Measurements from ENCODE around the gene CHD2.
"Not testable (repeated sequence)": the region's sequence is repeated elsewhere in the genome, so short reads cannot be mapped to it uniquely, and the experiment has no call there.

Gene CHD2

DNA sequence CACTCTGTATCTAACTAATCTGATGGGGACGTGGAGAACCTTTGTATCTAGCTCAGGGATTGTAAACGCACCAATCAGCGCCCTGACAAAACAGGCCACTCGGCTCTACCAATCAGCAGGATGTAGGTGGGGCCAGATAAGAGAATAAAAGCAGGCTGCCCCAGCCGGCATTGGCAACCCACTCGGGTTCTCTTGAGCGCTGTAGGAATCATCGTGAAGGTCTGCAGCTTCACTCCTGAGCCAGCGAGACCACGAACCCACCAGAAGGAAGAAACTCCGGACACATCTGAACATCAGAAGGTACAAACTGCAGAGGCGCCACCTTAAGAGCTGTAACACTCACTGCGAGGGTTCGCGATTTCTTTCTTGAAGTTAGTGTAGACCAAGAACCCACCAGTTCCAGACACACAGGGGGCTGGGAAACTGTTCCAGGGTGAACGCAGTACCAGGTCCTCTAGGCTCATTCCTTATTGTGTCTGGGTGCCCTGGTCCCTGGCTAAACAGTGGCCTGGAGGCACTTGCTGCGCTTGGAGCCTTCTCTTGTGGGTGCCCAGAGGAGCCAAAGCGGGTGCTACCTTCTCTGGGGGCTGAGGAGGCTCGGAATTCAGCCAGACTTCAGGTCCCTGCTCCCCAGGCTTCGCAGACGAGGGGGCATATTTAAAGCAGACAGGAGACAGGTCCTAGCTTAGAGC, 132.5 kb downstream of the CHD2 start:
- DNase-seq (ENCODE audit: low read depth in 2 of 2, low spot score in 1 of 2): not testable (repeated sequence)

DNA sequence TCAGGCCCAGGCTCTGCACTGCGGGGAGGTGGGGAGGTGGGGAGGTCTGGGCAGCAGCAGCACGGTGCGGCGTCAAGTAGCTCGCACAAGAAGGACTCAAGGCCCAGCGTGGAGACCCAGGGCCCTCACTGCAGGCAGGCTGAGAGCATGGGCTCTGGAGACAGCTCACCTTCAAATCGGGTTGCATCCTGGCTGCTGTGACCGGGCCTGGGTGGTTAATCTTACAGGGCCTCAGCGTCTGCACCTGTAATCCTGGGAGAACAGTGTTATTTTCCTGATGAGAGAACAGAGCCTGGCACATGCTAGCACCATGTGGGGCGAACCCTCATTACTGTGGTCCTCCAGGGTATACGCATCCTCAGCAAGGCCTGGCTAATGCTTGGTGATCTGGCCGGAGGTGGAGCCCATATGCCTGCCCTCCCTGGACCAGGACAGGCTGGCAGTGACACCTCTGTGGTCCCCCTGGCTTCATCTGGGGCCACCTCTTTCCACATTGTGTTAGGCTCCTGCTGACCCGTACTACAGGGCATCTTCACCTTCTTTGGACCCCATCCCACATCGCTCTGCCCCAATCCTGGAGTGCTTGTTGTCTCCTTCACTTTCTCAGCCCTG, 133.4 kb downstream of the CHD2 start:
- DNase-seq (ENCODE audit: low read depth in 2 of 2, low spot score in 1 of 2): no peak

DNA sequence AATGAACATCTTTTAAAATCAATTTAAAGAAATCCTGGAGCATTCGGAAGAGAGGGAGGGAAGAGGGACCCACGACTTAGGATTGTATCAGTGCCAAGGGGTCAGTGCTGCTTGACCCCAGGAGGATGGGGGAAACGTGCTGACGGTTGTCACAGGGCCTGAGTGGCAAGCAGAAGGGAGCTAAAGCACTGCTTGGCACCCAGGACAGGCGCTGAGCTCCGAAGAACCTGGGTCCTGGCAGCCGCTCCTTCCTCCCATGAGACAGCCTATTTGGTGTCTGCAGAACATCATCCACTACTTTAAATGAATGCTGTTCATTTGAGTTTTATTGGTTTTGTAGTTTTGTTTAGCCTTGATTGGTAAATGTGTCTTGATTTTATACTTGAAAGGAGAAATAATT, 134.4 kb downstream of the CHD2 start:
- DNase-seq (ENCODE audit: low read depth in 2 of 2, low spot score in 1 of 2): no peak

DNA sequence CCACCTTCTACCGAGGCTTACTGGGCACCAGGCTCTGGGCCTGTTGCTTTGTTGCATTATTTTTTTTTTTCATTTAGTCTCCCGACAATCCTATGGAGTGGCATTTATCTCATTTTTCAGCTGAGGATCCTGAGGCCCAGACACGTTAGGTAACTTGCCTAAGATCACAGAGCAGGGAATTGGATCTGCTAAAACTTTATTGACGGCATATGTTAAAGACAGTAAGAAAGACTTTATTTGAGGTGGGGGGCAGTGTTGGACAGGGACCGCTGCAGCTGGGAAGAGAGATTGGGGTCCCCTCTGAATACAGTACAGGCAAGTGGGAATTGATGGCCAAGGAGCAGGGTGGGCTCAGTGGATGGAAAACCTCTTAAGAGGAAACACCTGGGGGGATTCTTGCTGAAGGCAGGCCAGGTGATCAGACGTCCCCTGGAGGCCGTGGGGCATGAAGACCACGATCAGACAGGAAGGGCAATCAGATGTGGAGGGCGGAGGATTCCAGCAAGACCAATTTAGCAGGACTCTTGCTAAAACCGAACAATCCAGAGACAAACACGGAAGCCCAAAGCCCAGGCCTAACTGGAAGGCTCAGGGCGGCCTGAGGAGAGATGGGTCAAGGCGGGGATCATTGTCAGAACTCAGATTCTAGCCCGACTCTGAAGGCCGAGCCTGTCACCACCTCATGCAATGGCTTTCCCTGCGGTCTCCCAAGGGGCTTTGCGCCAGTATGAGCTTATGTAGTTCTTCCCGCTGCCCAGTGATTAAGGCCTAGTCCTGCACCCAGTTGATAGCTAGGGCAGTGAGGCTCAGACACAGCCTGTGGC, 135.2 kb downstream of the CHD2 start:
- DNase-seq (ENCODE audit: low read depth in 2 of 2, low spot score in 1 of 2): no peak

DNA sequence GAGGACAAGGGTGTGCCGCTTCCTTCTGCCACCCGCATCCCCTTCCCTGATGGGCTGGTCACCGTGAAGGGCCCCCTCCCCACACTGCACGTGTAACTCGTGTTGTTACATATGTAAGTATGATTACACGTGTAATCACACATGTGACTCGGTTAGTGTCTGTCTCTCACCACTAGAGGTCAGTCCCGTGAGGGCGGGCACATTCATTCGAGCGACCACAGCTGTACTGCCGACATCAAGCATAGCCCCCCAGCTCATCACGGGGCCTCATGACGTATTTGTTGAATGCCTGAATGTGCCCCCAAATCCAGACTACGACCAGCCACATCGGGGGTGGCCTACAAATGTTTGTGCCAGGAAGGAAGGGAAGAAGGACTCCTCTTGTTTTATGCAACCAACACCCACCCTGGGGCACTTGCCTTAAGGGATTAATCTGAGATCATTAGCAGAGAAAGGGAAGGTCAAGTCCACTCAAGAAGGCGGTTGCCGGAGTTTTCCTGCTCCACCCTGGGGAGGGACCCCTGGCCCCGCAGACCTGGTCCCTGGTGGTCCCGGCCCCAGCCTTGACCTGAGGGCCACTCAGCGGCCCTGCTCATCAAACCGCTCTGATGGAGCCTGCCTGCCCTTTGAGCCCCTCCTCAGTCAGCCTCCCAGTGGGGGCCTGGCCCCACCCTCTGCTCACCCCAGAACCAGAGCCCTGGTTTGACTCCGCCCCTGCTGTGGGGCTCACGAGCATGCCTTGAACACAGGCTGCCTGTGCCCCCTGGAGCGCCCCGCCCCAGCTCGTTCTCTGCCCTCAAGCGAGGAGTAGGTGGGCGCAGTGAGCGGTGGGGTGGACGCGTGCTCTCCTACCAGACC, 136.1 kb downstream of the CHD2 start:
- DNase-seq (ENCODE audit: low read depth in 2 of 2, low spot score in 1 of 2): no peak

DNA sequence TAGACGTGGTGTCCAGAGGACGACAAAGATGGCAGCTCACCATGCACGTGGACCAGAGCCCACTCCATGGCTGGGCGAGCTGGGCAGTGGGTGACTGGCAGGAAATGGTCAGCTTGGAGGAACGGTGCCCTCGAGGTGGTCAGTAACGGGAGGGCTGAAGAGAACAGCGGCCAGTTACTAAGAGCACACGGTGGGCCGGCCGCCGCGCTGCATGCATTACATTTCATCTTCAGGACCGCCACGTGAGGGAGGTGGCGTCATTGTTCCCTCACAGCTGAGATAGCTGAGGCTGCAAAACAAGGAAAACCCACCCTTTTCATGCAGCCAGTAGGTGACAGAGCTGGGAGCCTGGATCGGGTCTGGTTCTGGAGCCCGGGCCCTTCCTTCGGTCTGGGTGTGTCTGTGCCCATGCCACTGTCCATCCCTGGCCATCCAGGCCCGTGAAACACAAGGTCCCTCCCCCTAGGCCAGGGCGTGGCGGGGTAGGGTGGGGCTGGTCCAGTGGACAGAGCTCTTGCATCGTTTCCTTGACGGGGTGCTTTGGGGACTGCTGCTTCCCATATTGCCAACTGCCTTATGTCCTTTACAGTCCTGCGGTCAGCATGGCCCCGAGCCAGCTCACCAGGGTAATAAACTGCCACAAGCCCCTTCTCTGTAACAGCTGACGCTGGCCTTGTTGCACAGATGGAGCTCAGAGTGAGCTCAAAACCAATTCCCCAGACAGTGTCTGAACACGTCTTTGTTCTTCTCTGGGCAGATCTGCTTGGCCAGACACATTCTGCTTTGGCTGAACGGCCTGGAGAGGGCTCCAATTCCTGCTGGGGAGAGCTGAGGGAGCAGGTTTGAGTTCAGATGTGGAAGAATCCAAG, 137.1 kb downstream of the CHD2 start:
- no peak for DNase-seq (ENCODE audit: low read depth in 2 of 2, low spot score in 1 of 2)

DNA sequence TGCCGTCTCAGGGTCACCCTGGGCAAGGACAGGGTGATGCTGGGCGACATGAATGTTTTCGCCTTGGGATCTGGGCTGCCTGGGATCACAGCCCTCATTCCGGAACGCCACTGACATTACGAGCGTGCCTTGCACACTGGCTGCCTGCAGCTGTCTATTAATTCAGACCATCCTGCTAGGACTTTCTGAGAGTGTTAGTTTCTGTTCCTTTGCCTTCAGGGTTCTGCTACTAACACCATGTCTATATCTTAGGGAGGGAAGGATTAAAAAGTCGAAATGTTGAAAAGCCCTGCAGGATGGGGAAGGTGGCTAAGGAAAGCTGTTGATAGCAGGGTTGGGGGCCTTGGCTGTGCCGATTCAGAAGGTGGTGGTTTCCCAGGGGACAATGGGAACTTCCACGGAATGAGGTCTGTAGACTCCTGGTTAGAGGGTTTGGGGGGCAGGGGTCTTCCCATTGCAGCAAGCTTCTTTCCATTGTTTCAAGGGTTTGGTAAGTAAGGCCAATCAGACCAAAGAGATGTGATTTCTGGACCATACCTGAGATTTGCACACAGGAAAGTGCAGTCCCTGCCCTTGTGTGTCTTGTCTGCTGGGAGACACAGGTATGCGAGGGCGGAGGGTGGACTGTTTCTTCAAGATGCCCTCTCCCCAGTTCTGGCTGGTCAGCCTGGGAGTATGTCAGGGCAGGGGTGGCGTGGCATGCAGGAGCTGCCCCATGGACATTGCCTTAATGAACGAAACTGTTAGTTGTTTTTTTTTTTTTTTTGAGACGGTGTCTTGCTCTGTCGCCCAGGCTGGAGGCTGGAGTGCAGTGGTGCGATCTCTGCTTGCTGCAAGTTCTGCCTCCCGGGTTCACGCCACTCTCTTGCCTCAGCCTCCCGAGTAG, 137.9 kb downstream of the CHD2 start:
- DNase-seq (ENCODE audit: low read depth in 2 of 2, low spot score in 1 of 2): no peak

DNA sequence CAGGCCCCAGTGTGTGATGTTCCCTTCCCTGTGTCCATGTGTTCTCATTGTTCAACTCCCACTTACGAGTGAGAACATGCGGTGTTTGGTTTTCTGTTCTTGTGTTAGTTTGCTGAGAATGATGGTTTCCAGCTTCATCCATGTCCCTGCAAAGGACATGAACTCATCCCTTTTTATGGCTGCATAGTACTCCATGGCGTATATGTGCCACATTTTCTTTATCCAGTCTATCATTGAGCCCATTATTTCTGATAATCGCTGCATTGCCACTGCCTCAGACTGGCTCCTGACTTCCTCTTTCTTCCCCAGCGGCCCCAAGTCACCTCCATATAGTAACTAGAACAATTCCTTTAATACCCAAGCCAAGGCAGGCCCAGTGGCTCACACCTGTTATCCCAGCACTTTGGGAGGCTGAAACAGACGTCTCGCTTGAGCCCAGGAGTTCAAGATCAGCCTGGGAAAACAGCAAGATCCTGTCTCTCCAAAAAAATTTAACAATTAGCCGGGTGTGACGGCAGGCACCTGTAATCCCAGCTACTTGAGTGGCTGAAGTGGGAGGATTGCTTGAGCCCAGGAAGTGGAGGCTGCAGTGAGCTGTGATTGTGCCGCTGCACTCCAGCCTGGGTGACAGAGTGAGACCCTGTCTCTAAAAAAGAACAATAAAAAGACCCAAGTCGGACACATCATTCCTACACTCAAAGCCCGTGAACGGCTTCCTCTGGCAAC, 139.6 kb downstream of the CHD2 start:
- DNase-seq (ENCODE audit: low read depth in 2 of 2, low spot score in 1 of 2): not testable (repeated sequence)

DNA sequence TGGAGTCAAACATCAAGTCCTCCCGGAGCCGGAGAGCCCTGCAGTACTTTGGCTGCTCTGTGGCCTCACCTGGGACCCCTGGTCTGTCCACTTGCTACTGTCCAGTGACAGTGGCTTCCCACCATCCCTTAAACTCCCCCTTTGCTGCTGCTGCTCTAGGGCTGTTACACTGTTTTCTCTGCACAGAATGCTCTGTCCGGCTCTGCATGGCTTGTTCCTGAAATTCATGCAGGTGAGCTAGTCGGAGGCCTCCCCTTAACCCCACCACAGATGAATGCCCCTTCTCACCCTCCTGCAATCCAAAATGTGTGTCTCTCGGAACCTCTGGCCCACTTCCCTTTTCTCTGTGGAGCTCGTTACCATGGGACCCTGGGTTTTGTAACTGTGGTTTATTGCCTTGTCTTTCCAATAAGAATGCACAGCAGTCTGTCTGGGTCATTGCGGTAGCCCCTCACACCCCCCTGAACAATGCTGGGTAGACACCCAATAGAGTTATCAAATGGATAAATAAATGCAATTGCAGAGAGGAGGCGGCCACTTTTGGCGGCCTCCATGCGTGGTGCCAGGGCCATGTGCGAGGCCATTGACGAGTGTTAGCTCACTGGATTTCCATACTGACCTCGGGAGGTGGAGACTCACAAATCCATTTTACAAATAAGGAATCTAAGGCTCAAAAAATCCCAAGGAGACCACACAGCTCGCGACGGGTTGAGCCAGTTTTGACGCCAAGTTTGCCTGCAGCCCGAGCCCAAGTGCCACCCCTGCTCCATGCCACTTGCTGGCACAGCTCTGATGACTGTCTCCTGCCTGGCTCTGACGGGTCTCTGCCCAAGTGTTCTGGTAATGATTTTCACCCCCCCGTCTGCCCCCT, 140.4 kb downstream of the CHD2 start:
- DNase-seq (ENCODE audit: low read depth in 2 of 2, low spot score in 1 of 2): no peak

DNA sequence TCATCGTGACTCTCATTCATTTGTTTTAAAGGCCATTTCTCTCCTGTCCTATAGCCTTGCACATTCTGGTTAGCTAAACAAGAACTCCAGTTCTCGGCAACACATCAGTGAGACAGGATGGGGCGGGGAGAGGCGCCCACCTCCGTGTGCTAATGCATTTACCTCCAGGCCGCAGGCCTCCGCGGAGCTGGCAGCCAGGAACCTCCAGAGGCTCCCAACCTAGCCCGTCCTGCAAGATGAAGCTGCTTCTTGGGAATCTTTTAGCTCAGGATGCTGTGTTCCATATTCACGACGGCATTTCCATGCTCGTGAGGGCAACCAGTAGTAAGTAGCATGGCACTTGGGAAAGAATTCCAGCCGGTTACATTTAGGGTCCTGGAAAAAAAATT, 141.0 kb downstream of the CHD2 start:
- no peak for DNase-seq (ENCODE audit: low read depth in 2 of 2, low spot score in 1 of 2)

DNA sequence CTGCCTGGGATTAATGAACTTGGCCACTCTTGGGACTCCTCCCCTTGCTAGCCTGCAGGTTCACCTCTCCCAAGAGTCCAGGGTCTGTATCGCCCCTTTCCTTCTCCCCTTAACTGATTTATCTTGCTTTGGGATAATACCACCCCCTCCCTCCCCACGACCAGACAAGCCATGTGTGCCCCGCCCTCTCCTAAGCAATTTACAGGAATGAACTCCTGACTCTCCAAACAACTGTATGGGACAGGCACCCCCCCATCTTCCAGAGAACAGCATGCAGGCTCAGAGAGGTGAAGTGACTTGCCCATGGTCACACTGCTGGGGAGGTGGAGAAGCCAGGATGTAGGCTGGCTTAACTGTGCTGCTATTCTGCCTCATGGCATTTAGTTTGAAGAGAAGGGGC, 142.1 kb downstream of the CHD2 start:
- DNase-seq (ENCODE audit: low read depth in 2 of 2, low spot score in 1 of 2): no peak

DNA sequence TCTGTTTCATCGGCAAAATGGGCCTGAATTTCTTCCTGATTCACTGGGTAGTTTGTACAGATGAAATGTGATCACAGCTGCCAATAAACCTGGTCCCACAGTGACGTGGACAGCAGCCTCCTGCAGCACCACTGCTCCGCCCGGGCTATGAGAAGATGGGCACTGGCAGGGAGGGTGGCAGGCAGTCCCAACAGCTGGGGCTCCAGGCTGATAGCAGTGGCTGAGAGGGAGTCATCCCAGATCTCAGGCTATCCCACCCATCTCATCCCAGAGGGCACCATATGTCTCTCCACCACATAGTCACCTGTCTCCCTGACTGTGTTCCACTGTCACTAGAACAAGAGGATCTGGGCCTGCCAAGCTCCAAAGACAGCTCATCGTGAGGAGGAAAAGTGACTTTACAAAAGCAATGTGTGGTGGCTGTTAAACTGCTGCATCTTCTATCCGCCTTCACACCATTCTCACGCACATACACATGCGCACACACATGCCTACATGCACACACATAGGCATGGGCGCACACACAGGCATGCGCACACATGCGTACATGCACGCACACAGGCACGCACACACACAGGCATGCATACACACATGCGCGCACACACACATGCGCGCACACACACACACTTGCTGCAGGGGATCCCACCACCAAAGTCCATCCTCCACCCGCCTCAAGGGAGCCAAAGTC, 142.7 kb downstream of the CHD2 start:
- DNase-seq (ENCODE audit: low read depth in 2 of 2, low spot score in 1 of 2): no peak

DNA sequence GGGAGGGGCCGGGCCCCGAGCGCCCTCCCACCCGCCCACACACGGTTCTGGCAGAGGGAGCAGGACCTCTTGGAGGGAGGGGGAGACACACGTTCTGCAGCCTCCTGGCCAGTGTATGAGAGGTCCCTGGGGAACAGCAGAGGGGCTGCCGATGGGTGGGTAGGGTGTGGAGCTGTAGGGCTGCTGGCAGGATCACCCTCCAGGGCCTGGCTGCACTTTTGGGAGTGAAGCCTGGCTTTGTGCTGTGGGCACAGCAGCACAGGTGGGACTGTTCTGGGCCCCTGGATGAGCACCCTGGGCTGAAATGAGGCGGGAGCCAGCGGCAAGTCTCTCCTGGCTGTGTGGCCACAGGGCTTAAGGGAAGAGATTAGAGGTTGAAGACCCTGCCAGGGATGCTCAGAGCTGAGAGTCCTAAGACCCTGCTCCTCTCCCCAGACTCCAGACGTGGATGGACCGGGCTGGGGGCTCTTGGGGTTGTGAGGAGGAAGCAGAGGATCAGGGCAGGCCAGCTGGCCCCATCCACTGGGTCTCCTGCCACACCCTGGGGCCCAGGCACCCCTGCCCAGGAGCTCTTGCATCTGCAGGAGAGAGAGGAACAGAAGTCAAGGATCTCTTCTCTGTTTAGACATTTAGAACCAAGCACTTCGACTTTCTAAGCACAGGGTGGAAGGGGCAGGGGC, 143.6 kb downstream of the CHD2 start:
- no peak for DNase-seq (ENCODE audit: low read depth in 2 of 2, low spot score in 1 of 2)

DNA sequence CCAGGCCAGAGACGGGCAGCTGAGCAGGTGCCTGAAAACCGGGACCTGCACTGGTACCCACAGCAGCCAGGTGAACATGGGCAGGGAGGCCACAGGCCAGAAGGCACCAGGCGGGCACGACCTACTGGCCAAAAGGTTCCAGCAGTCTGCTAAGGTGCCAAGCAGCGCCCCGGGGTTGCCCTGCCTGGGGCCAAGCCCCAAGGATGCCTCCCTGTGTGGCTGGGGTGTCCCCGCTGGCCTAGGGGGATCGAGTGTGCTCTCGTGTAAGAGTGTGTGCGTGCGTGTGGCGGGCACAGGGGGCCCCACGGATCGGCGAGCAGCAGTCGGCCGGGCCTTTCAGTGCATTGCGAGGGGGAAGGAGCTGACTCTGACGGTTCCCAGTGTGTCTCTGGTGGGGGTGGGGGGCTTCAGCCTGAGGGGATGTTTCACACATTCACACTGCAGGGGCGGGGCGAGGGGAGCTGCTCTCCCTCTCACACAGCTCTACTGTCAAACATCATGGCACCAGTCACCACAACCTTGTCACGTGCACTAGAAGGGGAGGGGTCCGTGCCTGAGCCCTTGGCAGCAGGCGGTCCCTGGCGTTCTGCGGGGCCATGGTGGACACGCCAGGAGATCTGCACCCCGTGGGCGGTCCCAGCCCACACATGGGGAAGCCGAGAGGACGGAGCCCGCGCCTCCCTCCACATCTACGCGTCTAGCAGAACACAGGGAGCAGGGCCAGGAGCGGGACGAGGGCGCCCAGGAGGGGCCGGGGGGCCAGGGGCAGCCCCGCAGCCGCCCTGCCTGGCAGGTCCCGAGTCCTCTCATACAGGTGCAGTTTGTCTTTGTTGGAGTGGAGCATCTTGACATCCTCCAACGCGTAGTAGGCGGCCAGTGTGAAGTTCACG, 144.4 kb downstream of the CHD2 start:
- DNase-seq (ENCODE audit: low read depth in 2 of 2, low spot score in 1 of 2): no peak

DNA sequence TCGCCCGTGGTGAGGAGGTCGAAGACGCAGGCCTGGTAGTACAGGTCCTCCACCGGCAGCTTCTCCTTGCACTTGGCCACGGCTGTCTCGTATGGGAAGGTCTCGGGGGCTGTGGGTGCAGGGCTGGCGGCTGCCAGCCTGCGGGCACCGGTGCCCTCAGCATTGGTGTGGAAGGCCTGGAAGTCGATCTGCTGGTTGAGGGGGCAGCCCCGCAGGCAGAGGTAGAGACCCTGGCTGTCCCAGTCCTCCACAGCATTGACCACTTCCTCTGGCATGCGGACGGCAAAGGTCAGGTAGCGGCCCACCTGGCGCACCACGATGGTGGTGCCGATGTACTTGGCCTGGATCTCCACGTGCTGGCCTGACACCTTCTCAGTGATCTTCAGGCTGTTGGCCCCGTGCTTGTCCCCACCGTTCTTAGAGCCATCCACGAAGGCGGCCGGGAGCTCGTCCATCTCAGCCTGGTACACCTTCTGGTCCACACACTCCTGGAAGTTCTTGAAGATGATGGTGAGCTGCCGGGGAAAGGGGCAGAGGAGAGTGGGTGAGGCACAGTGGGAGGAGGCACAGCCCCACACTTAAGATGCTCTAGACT, 145.2 kb downstream of the CHD2 start:
- no peak for DNase-seq (ENCODE audit: low read depth in 2 of 2, low spot score in 1 of 2)

Data from stimulated activated CD8-positive, alpha-beta memory T cell treated with anti-CD3 and anti-CD28 coated beads, Interleukin-4, amount 100 ng/mL, for 4 hours (primary cell).